ENCODE results near the gene TTC31. TPM values are rescaled to one million over a fixed set of nuclear protein-coding genes. Genes with fewer than 3 reads are reported as not detected.
A peak's percentile ranks its signal among the peaks of the same experiment; 100 is the strongest.

TTC31 gene
- total RNA-seq, 1 experiment from 2014 or later = 38.3 TPM

GRCh38 chr2:74458132-74458937 is 24.5 kb upstream of the TTC31 start, which contains the start of gene WBP1 (continued):
- TF ChIP-seq STAT6 (CRISPR knock-in tag; conservative IDR thresholded peaks at IDR 0.05; ENCODE audit: low read depth) = no peak
- no peak for TF ChIP-seq ZNF263 (CRISPR knock-in tag; IDR thresholded peaks at IDR 0.05; ENCODE audit: low read depth)
- no peak for TF ChIP-seq TEAD1 (CRISPR knock-in tag; IDR thresholded peaks at IDR 0.05)
- TF ChIP-seq JUN (CRISPR knock-in tag; IDR thresholded peaks at IDR 0.05) = no peak
- TF ChIP-seq ZSCAN18 (CRISPR knock-in tag; IDR thresholded peaks at IDR 0.05) = no peak
- no peak for TF ChIP-seq NFE2L1 (CRISPR knock-in tag; IDR thresholded peaks at IDR 0.05)
- TF ChIP-seq NR1H2 (CRISPR knock-in tag; IDR thresholded peaks at IDR 0.05) = no peak
- TF ChIP-seq FOXP1 (CRISPR knock-in tag; IDR thresholded peaks at IDR 0.05; ENCODE audit: borderline replicate concordance) = no peak
- TF ChIP-seq ZNF232 (CRISPR knock-in tag; IDR thresholded peaks at IDR 0.05) = no peak
- TF ChIP-seq NFATC4 (CRISPR knock-in tag; IDR thresholded peaks at IDR 0.05) = no peak
- no peak for TF ChIP-seq E2F5 (CRISPR knock-in tag; IDR thresholded peaks at IDR 0.05)
- TF ChIP-seq NFYB (CRISPR knock-in tag; conservative IDR thresholded peaks at IDR 0.05; ENCODE audit: low read depth) = peak; percentile 93
- no peak for TF ChIP-seq HMGA2 (CRISPR knock-in tag; IDR thresholded peaks at IDR 0.05)
- TF ChIP-seq EMX1 (CRISPR knock-in tag; IDR thresholded peaks at IDR 0.05) = 0 out of 2 replicates have a peak, but pooled peaks have one; percentile 62
- no peak for TF ChIP-seq GTF2I (CRISPR knock-in tag; conservative IDR thresholded peaks at IDR 0.05)
- no peak for TF ChIP-seq USF2 (CRISPR knock-in tag; IDR thresholded peaks at IDR 0.05)
- no peak for TF ChIP-seq OVOL2 (CRISPR knock-in tag; IDR thresholded peaks at IDR 0.05; ENCODE audit: borderline replicate concordance)
- no peak for TF ChIP-seq CREB1 (CRISPR knock-in tag; IDR thresholded peaks at IDR 0.05)
- no peak for TF ChIP-seq MAX (CRISPR knock-in tag; IDR thresholded peaks at IDR 0.05)
- TF ChIP-seq KAT7 (CRISPR knock-in tag; IDR thresholded peaks at IDR 0.05; ENCODE audit: borderline replicate concordance) = no peak
- peak; percentile 43; the same call in 1 of the 2 replicates for TF ChIP-seq ZNF416 (CRISPR knock-in tag; IDR thresholded peaks at IDR 0.05)
- TF ChIP-seq ZNF532 (CRISPR knock-in tag; IDR thresholded peaks at IDR 0.05; ENCODE audit: borderline replicate concordance) = no peak
- TF ChIP-seq RORB (CRISPR knock-in tag; IDR thresholded peaks at IDR 0.05) = no peak
- TF ChIP-seq FOXP4 (CRISPR knock-in tag; IDR thresholded peaks at IDR 0.05) = no peak
- no peak for TF ChIP-seq MXD4 (CRISPR knock-in tag; IDR thresholded peaks at IDR 0.05; ENCODE audit: borderline replicate concordance)
- no peak for TF ChIP-seq ZNF138 (CRISPR knock-in tag; conservative IDR thresholded peaks at IDR 0.05)
- no peak for TF ChIP-seq ZNF317 (CRISPR knock-in tag; IDR thresholded peaks at IDR 0.05; ENCODE audit: borderline replicate concordance, low read depth)
- peak; percentile 63 for TF ChIP-seq FOXK1 (CRISPR knock-in tag; IDR thresholded peaks at IDR 0.05)
